Gastroesophageal sphincter (tissue), 3 donors: Measurements from ENCODE around the gene VGLL2.

Experiments used
- POLR2A ChIP-seq, 2 donors: fragments of 450-650 bp; IDR thresholded peaks; one replicate each; pipeline ENCODE4 v1.6.1; 2017; ENCODE audit warnings: antibody characterized with exemption in 2 of 2, mild to moderate bottlenecking in 2 of 2, moderate library complexity in 1 of 2
- POLR2AphosphoS5 ChIP-seq: sonication (generic); formaldehyde crosslinking; IDR thresholded peaks from one replicate; pipeline ENCODE4 v1.6.1; 2017; ENCODE audit warnings: antibody characterized with exemption
- TF ChIP-seq, protein P1 (sequence below), 4 experiments: fragments of 200-600 bp in 2 of 4; fragments of 450-650 bp in 2 of 4; sonication (generic) in 1 of 4; IDR thresholded peaks; one replicate each; pipeline ENCODE4 v1.5.1; 2017 to 2019; ENCODE audit warnings: antibody characterized with exemption in 4 of 4, mild to moderate bottlenecking in 2 of 4, moderate library complexity in 2 of 4

DNA sequence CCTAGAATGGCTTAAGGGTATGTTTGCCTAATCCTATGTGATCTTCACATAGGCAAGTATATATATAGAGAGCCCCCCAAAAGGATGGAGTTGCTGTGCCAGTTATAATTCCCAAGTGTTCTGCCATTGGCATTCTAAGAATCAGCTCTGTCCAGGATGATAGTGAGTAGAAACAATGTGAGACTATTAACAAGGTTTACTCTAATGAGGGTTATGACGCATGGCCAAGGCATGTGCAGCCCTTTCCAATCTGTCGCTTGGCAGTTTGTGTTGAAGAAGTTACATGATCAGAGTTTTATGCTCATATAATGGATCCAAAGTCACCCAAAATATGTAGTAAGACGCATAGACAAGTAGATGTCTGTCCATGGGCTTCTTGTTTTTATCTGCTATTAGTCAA is 33.6 kb downstream of the VGLL2 start:
- TF ChIP-seq, protein P1, sequence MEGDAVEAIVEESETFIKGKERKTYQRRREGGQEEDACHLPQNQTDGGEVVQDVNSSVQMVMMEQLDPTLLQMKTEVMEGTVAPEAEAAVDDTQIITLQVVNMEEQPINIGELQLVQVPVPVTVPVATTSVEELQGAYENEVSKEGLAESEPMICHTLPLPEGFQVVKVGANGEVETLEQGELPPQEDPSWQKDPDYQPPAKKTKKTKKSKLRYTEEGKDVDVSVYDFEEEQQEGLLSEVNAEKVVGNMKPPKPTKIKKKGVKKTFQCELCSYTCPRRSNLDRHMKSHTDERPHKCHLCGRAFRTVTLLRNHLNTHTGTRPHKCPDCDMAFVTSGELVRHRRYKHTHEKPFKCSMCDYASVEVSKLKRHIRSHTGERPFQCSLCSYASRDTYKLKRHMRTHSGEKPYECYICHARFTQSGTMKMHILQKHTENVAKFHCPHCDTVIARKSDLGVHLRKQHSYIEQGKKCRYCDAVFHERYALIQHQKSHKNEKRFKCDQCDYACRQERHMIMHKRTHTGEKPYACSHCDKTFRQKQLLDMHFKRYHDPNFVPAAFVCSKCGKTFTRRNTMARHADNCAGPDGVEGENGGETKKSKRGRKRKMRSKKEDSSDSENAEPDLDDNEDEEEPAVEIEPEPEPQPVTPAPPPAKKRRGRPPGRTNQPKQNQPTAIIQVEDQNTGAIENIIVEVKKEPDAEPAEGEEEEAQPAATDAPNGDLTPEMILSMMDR (IDR thresholded peaks at IDR 0.05): no peak
- TF ChIP-seq POLR2AphosphoS5: no peak
- TF ChIP-seq POLR2A (IDR thresholded peaks at IDR 0.05): no peak
